Measurements from ENCODE around the gene CDKL1. TPM values are rescaled to one million over a fixed set of nuclear protein-coding genes. Genes with fewer than 3 reads are reported as not detected.

CDKL1 gene
- total RNA-seq, 1 donor from 2014 or later, result 5.4 TPM

DNA sequence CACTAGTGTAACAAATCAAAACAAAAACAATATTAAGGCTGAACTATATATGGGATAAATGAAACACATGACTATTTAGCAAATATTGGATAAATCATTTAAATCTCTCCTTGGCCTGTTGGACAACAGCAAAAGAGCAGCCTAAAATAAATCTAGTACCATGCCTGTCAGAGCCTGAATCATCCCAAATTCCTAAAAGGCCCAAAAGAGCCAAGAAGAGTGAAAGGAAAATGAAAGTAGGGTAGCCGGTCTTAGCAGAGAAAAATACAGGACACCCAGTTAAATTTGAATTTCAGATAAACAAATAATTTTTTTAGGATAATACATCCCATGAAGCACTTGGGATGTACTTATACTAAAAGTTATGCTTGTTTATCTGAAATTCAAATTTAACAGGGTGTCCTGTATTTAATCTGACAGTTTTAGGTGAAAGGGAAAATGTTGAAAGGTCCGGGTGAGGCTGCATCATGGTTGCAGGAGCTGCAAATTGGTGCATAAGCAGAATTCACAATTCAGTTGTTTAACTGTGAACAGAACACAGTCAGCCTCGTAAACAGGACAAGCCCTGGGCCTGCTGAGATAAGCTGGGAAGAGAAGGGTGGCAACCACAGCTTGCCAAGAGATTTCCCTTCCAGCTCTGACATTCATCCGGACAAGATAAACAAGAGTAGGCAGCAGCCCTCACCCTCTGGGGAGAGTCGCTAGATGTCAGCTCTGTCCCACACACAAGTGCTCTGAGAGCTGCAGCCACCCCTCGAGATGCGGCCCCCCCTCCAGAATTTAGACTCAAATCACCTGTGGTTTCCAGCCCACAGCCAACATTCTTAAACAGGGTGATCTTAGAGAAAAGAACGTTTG lies 54.2 kb downstream of the CDKL1 start:
- no peak overlapping the region for H3K4me3 ChIP-seq (ENCODE audit: insufficient read depth, low read depth, low read length)
- peaks cover 3% of the 10 kb centered on the region for H3K36me3 Mint-ChIP-seq (ENCODE audit: low read depth, unreplicated experiment)
- H3K27ac ChIP-seq (ENCODE audit: low read depth, low read length), result no peak overlapping the region
- TF ChIP-seq EZH2 (IDR thresholded peaks at IDR 0.05; ENCODE audit: insufficient read depth, low read length), result no peak
- TF ChIP-seq, protein P1, sequence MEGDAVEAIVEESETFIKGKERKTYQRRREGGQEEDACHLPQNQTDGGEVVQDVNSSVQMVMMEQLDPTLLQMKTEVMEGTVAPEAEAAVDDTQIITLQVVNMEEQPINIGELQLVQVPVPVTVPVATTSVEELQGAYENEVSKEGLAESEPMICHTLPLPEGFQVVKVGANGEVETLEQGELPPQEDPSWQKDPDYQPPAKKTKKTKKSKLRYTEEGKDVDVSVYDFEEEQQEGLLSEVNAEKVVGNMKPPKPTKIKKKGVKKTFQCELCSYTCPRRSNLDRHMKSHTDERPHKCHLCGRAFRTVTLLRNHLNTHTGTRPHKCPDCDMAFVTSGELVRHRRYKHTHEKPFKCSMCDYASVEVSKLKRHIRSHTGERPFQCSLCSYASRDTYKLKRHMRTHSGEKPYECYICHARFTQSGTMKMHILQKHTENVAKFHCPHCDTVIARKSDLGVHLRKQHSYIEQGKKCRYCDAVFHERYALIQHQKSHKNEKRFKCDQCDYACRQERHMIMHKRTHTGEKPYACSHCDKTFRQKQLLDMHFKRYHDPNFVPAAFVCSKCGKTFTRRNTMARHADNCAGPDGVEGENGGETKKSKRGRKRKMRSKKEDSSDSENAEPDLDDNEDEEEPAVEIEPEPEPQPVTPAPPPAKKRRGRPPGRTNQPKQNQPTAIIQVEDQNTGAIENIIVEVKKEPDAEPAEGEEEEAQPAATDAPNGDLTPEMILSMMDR (IDR thresholded peaks at IDR 0.05; ENCODE audit: insufficient read depth, low read depth, low read length), result peak; percentile 5
- H3K27ac Mint-ChIP-seq (ENCODE audit: unreplicated experiment), result peak overlapping the region; percentile 84
- H4K20me1 ChIP-seq (ENCODE audit: insufficient read depth, low read length), result no peaks in the 10 kb centered on the region
- H3K4me3 Mint-ChIP-seq (ENCODE audit: unreplicated experiment), result peak overlapping the region; percentile 65
- H3K9ac ChIP-seq (ENCODE audit: low read length), result peak overlapping the region; percentile 4
- H3K4me1 ChIP-seq (ENCODE audit: insufficient read depth, low read length), result peaks cover 34% of the 10 kb centered on the region
- peaks cover 37% of the 10 kb centered on the region for H3K4me1 Mint-ChIP-seq (ENCODE audit: low read depth, unreplicated experiment)
- FAIRE-seq (no peak), DNase-seq (ENCODE audit: low read depth) (peak; percentile 74)
- no peaks in the 10 kb centered on the region for H3K9me3 ChIP-seq (ENCODE audit: insufficient read depth, low read depth, low read length)
- H3K36me3 ChIP-seq (ENCODE audit: insufficient read depth, low read length), result no peaks in the 10 kb centered on the region
- H3K27me3 ChIP-seq (ENCODE audit: insufficient read depth, low read length), result no peaks in the 10 kb centered on the region
- H3K9me3 Mint-ChIP-seq (ENCODE audit: unreplicated experiment), result no peaks in the 10 kb centered on the region
- H2AFZ ChIP-seq (ENCODE audit: low read depth, low read length), result peak overlapping the region; percentile 19
- no peaks in the 10 kb centered on the region for H3K79me2 ChIP-seq (ENCODE audit: insufficient read depth, low read length)
- no peaks in the 10 kb centered on the region for H3K27me3 Mint-ChIP-seq (ENCODE audit: low read depth, unreplicated experiment)
- H3K4me2 ChIP-seq (ENCODE audit: low read length), result peak overlapping the region; percentile 65

DNA sequence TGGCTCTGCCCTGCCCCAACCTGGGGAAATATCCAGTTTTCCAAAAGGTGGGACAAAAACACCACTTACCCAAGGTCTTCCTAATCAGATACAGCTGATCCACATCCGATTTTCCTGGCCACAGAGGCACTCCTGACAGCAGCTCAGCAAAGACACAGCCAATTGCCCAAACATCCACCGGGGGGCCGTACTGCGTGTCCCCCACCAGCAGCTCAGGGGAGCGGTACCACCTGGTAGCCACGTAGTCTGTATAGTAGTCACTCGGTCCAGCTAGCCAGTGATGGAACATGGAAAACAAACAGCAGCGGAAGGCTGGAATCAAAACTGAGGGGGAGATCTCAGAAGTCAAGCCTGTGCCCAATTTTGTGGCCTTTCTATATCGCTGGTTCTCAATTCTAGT lies 55.7 kb downstream of the CDKL1 start:
- H3K27ac Mint-ChIP-seq (ENCODE audit: unreplicated experiment), result no peak overlapping the region
- H3K27me3 ChIP-seq (ENCODE audit: insufficient read depth, low read length), result no peaks in the 10 kb centered on the region
- no peaks in the 10 kb centered on the region for H3K27me3 Mint-ChIP-seq (ENCODE audit: low read depth, unreplicated experiment)
- DNase-seq (ENCODE audit: low read depth) (no peak), FAIRE-seq (no peak)
- H4K20me1 ChIP-seq (ENCODE audit: insufficient read depth, low read length), result no peaks in the 10 kb centered on the region
- H3K9me3 ChIP-seq (ENCODE audit: insufficient read depth, low read depth, low read length), result no peaks in the 10 kb centered on the region
- peaks cover 4% of the 10 kb centered on the region for H3K36me3 Mint-ChIP-seq (ENCODE audit: low read depth, unreplicated experiment)
- H3K79me2 ChIP-seq (ENCODE audit: insufficient read depth, low read length), result no peaks in the 10 kb centered on the region
- no peak overlapping the region for H3K4me2 ChIP-seq (ENCODE audit: low read length)
- H2AFZ ChIP-seq (ENCODE audit: low read depth, low read length), result no peak overlapping the region
- TF ChIP-seq EZH2 (IDR thresholded peaks at IDR 0.05; ENCODE audit: insufficient read depth, low read length), result no peak
- TF ChIP-seq, protein P1 (IDR thresholded peaks at IDR 0.05; ENCODE audit: insufficient read depth, low read depth, low read length), result no peak
- no peak overlapping the region for H3K27ac ChIP-seq (ENCODE audit: low read depth, low read length)
- peaks cover 34% of the 10 kb centered on the region for H3K4me1 Mint-ChIP-seq (ENCODE audit: low read depth, unreplicated experiment)
- H3K4me1 ChIP-seq (ENCODE audit: insufficient read depth, low read length), result peaks cover 36% of the 10 kb centered on the region
- no peak overlapping the region for H3K4me3 Mint-ChIP-seq (ENCODE audit: unreplicated experiment)
- H3K9me3 Mint-ChIP-seq (ENCODE audit: unreplicated experiment), result no peaks in the 10 kb centered on the region
- H3K36me3 ChIP-seq (ENCODE audit: insufficient read depth, low read length), result no peaks in the 10 kb centered on the region
- no peak overlapping the region for H3K4me3 ChIP-seq (ENCODE audit: insufficient read depth, low read depth, low read length)
- no peak overlapping the region for H3K9ac ChIP-seq (ENCODE audit: low read length)

DNA sequence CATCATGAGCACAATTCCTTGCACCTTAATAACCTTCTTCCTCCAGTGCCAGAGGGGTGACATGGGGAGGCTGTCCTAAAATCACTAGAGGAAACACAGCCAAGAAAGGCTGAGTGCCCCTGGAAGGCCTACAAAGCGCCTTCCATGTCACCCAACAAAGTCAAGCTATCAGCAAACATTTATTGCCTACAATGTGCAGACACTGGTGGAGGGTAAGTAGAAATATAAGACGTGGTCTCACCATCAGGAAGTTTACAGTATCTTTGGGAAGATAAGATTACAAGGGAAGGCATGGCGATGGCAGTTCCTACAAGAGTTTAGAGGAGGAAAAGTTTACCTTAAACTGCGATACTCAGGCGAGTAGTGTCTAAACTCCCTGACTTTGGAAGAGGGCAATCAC lies 56.6 kb downstream of the CDKL1 start:
- H3K27me3 ChIP-seq (ENCODE audit: insufficient read depth, low read length), result no peaks in the 10 kb centered on the region
- DNase-seq (ENCODE audit: low read depth), result no peak
- no peak overlapping the region for H3K4me3 ChIP-seq (ENCODE audit: insufficient read depth, low read depth, low read length)
- no peaks in the 10 kb centered on the region for H4K20me1 ChIP-seq (ENCODE audit: insufficient read depth, low read length)
- no peak overlapping the region for H2AFZ ChIP-seq (ENCODE audit: low read depth, low read length)
- H3K9ac ChIP-seq (ENCODE audit: low read length), result no peak overlapping the region
- no peak overlapping the region for H3K27ac ChIP-seq (ENCODE audit: low read depth, low read length)
- no peak overlapping the region for H3K27ac Mint-ChIP-seq (ENCODE audit: unreplicated experiment)
- no peaks in the 10 kb centered on the region for H3K9me3 ChIP-seq (ENCODE audit: insufficient read depth, low read depth, low read length)
- FAIRE-seq, result no peak
- peak overlapping the region; percentile 57 for H3K4me3 Mint-ChIP-seq (ENCODE audit: unreplicated experiment)
- TF ChIP-seq EZH2 (IDR thresholded peaks at IDR 0.05; ENCODE audit: insufficient read depth, low read length), result no peak
- TF ChIP-seq, protein P1 (IDR thresholded peaks at IDR 0.05; ENCODE audit: insufficient read depth, low read depth, low read length), result no peak
- H3K36me3 Mint-ChIP-seq (ENCODE audit: low read depth, unreplicated experiment), result peaks cover 3% of the 10 kb centered on the region
- H3K36me3 ChIP-seq (ENCODE audit: insufficient read depth, low read length), result no peaks in the 10 kb centered on the region
- H3K4me1 ChIP-seq (ENCODE audit: insufficient read depth, low read length), result peaks cover 34% of the 10 kb centered on the region
- no peaks in the 10 kb centered on the region for H3K79me2 ChIP-seq (ENCODE audit: insufficient read depth, low read length)
- H3K4me2 ChIP-seq (ENCODE audit: low read length), result no peak overlapping the region
- H3K4me1 Mint-ChIP-seq (ENCODE audit: low read depth, unreplicated experiment), result peaks cover 37% of the 10 kb centered on the region
- no peaks in the 10 kb centered on the region for H3K9me3 Mint-ChIP-seq (ENCODE audit: unreplicated experiment)
- H3K27me3 Mint-ChIP-seq (ENCODE audit: low read depth, unreplicated experiment), result no peaks in the 10 kb centered on the region

All from astrocyte (in vitro differentiated cells and primary cell).